ENCODE measurements around the gene TMEM132D.
"Not testable (repeated sequence)": the region's sequence is repeated elsewhere in the genome, so short reads cannot be mapped to it uniquely, and the experiment has no call there.

TMEM132D gene

GRCh38 chr12:129063600-129063999 lies 840.2 kb downstream of the TMEM132D start:
- no peak for DNase-seq (ENCODE audit: low spot score)

GRCh38 chr12:129053232-129053631 lies 850.6 kb downstream of the TMEM132D start:
- no peak for DNase-seq (ENCODE audit: low spot score)

- DNase-seq (ENCODE audit: low spot score): no peak
Measured at GRCh38 chr12:129052373-129052772, 851.5 kb downstream of the TMEM132D start.

GRCh38 chr12:129049917-129050316 lies 853.9 kb downstream of the TMEM132D start:
- DNase-seq (ENCODE audit: low spot score): no peak

GRCh38 chr12:129043334-129043733 lies 860.5 kb downstream of the TMEM132D start:
- DNase-seq (ENCODE audit: low spot score): not testable (repeated sequence)

GRCh38 chr12:129036135-129036534 lies 867.7 kb downstream of the TMEM132D start:
- DNase-seq (ENCODE audit: low spot score): no peak

GRCh38 chr12:129034558-129035289 lies 869.1 kb downstream of the TMEM132D start:
- no peak for DNase-seq (ENCODE audit: low spot score)

GRCh38 chr12:129028844-129029243 lies 875.0 kb downstream of the TMEM132D start:
- DNase-seq (ENCODE audit: low spot score): no peak

- DNase-seq (ENCODE audit: low spot score): no peak
Measured at GRCh38 chr12:129025055-129025454, 878.8 kb downstream of the TMEM132D start.
